ENCODE results near the gene SRRT. TPM values are rescaled to one million over a fixed set of nuclear protein-coding genes. Genes with fewer than 3 reads are reported as not detected.

Gene SRRT
- total and polyA plus RNA-seq, 10 of the 15 experiments (the other 5 are each of a cell fraction or from before 2014, with no cell fraction given), result 11.1 to 254 (median 111) TPM

DNA sequence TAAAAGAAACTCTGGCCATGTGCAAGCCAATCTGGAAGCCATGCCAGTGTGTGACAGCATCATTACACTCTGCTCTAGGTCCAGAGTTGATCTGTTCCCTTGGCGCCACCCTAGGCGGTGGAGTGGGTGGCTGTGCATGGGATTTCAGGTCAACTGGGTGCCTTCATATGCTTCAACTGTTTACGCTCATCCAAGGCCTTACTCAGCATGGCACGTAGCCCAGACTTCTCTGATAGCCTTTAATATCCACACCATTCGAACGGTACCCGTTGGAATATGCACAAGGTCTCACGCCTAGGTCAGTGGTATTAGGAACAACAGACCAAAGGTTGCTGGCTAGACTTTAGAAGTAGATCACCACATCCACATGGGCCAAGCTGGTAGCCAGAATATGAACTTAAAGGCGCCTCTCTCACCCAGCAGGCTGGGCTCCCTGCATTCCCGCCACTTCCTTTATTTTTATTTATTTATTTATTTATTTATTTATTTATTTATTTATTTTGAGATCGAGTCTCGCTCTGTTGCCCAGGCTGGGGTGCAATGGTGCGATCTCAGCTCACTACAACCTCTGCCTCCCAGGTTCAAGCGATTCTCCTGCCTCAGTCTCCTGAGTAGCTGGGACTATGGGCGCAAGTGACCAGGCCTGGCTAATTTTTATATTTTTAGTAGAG lies 39.4 kb downstream of the SRRT start:
- no peaks in the 10 kb centered on the region for H3K79me2 ChIP-seq (ENCODE audit: control insufficient read depth, insufficient read depth, low read length)
- no peak for FAIRE-seq
- intact Hi-C loops (cut with micrococcal nuclease; ENCODE audit: unreplicated experiment) (no loop called here), in situ Hi-C loops (cut with MboI) (no loop called here)
- H3K27me3 ChIP-seq (replicated peaks in 1 of 2; ENCODE audit: control insufficient read depth in 2 of 2, insufficient read depth in 2 of 2, low read length in 1 of 2), result no peaks in the 10 kb centered on the region; a peak in 1 of 4 replicates
- no peak overlapping the region for H3K4me2 ChIP-seq (ENCODE audit: control insufficient read depth, insufficient read depth)
- no peak overlapping the region for H3K27ac ChIP-seq (ENCODE audit: control insufficient read depth, insufficient read depth)
- WGBS (ENCODE audit: insufficient coverage, insufficient replicate concordance, low lambda C conversion rate, missing lambda C conversion rate), result 50% methylated on average over 15 of the region's 15 CpGs
- H4K20me1 ChIP-seq (ENCODE audit: control insufficient read depth, insufficient read depth), result no peaks in the 10 kb centered on the region
- no peak overlapping the region for H3K4me3 ChIP-seq
- no peak overlapping the region for H3K9ac ChIP-seq (ENCODE audit: control insufficient read depth, insufficient read depth, low read length)
- no peaks in the 10 kb centered on the region for H3K4me1 ChIP-seq (ENCODE audit: control insufficient read depth, insufficient read depth, low read length)
- ChIA-PET CTCF (no interaction called here), RAD21 (ENCODE audit: unreplicated experiment) (no interaction called here), POLR2A (no interaction called here), SMC1A (ENCODE audit: uncharacterized antibody, unreplicated experiment) (no interaction called here)
- no TSS peak for BruUV-seq (replicated peaks)
- H2AFZ ChIP-seq (ENCODE audit: control insufficient read depth, low read depth, low read length), result no peak overlapping the region
- no peaks in the 10 kb centered on the region for H3K9me3 ChIP-seq (replicated peaks; ENCODE audit: control insufficient read depth, insufficient read depth, low read length)
- H3K36me3 ChIP-seq (ENCODE audit: control insufficient read depth in 2 of 2, insufficient read depth in 2 of 2, low read length in 1 of 2), result no peaks in the 10 kb centered on the region
- no peak for ATAC-seq
- DNase-seq (ENCODE audit: low read depth, low spot score), result no peak
- TF ChIP-seq KAT2A (conservative IDR thresholded peaks at IDR 0.05; ENCODE audit: control insufficient read depth, low read depth, low read length), result no peak
- TF ChIP-seq YY1 (IDR thresholded peaks at IDR 0.05; ENCODE audit: low read depth, low read length), result no peak
- no peak for TF ChIP-seq KLF5 (IDR thresholded peaks at IDR 0.05; ENCODE audit: partially characterized antibody)
- no peak for TF ChIP-seq EED (IDR thresholded peaks at IDR 0.05; ENCODE audit: low read depth)
- TF ChIP-seq, protein P1, sequence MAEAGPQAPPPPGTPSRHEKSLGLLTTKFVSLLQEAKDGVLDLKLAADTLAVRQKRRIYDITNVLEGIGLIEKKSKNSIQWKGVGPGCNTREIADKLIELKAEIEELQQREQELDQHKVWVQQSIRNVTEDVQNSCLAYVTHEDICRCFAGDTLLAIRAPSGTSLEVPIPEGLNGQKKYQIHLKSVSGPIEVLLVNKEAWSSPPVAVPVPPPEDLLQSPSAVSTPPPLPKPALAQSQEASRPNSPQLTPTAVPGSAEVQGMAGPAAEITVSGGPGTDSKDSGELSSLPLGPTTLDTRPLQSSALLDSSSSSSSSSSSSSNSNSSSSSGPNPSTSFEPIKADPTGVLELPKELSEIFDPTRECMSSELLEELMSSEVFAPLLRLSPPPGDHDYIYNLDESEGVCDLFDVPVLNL (IDR thresholded peaks at IDR 0.05; ENCODE audit: low read depth, low read length), result no peak
- no peak for TF ChIP-seq RELA (IDR thresholded peaks at IDR 0.05; ENCODE audit: borderline replicate concordance, partially characterized antibody)
- TF ChIP-seq CHD4 (IDR thresholded peaks at IDR 0.05), result no peak
- no peak for TF ChIP-seq ESRRA (IDR thresholded peaks at IDR 0.05; ENCODE audit: low read length)
- TF ChIP-seq, protein P2, sequence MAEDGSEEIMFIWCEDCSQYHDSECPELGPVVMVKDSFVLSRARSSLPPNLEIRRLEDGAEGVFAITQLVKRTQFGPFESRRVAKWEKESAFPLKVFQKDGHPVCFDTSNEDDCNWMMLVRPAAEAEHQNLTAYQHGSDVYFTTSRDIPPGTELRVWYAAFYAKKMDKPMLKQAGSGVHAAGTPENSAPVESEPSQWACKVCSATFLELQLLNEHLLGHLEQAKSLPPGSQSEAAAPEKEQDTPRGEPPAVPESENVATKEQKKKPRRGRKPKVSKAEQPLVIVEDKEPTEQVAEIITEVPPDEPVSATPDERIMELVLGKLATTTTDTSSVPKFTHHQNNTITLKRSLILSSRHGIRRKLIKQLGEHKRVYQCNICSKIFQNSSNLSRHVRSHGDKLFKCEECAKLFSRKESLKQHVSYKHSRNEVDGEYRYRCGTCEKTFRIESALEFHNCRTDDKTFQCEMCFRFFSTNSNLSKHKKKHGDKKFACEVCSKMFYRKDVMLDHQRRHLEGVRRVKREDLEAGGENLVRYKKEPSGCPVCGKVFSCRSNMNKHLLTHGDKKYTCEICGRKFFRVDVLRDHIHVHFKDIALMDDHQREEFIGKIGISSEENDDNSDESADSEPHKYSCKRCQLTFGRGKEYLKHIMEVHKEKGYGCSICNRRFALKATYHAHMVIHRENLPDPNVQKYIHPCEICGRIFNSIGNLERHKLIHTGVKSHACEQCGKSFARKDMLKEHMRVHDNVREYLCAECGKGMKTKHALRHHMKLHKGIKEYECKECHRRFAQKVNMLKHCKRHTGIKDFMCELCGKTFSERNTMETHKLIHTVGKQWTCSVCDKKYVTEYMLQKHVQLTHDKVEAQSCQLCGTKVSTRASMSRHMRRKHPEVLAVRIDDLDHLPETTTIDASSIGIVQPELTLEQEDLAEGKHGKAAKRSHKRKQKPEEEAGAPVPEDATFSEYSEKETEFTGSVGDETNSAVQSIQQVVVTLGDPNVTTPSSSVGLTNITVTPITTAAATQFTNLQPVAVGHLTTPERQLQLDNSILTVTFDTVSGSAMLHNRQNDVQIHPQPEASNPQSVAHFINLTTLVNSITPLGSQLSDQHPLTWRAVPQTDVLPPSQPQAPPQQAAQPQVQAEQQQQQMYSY (CRISPR knock-in tag; IDR thresholded peaks at IDR 0.05), result no peak
- no peak for TF ChIP-seq PAX8 (IDR thresholded peaks at IDR 0.05)
- no peak for TF ChIP-seq ZNF622 (IDR thresholded peaks at IDR 0.05)
- TF ChIP-seq RCOR1 (conservative IDR thresholded peaks at IDR 0.05; ENCODE audit: low read depth, low read length), result no peak
- no peak for TF ChIP-seq DPF2 (IDR thresholded peaks at IDR 0.05)
- no peak for TF ChIP-seq IRF4 (IDR thresholded peaks at IDR 0.05; ENCODE audit: low read depth, low read length)
- TF ChIP-seq ZBTB4 (CRISPR knock-in tag; IDR thresholded peaks at IDR 0.05), result no peak
- TF ChIP-seq SIN3A (IDR thresholded peaks at IDR 0.05; ENCODE audit: low read depth, low read length), result no peak
